GM21529 (cell line): ENCODE measurements around the gene LHX1.

Experiments used
- ATAC-seq: cut with Tn5 transposase; IDR thresholded peaks from one replicate; pipeline ENCODE4 v1.9.1; 2021; ENCODE audit not compliant: unreplicated experiment

The LHX1 gene

DNA sequence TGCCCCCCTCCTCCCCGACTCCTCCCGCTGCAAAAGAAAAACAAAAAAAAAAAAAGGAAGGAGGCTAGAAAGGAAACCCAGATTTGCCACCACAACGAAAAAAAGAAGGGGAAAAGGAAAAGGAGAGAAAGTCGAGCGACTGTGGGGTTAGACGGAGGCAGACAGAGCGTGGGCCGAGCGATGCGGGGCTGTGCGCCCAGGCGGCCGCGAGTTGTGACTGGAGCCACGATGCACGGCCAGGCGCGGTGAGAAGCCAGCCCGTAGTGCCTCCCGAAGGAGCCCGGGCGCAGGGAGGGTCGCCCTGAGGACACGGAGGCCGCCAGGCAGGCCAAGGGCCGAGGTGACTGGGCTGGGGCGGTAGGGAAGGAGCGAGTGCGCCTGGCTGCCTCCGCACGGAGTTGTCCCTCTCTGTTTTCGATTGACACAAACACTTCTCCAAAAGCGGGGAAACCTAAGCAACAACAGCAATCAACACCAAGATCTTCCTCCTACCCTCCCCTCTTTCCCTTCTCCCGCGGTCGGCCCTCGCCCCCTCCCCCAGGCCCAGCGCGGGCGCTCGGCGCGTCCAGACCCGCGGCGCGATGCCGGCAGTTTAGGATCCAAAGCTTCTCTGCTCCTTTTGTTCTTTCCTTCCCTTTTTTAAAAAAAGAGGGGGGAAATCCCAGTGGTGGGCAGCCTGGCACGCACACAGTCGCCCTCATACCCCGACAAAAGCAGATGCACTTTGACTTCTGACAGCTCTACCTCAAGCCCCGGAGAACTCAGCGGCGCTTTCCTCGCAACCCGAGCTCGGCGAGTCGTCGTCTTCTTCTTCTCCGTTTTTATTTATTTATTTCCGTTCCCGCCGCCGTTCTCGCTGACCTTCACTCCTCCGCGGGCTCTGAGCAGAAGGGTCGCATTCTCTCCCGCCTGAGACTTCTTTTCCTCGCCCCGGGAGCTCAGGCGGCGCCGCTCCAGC, at the start of gene LHX1:
LHX1 (plus strand) TSS at position 475 of the 958 bp plus-strand sequence. CDS start 723 bp downstream, outside the sequence.
- no peak for ATAC-seq

DNA sequence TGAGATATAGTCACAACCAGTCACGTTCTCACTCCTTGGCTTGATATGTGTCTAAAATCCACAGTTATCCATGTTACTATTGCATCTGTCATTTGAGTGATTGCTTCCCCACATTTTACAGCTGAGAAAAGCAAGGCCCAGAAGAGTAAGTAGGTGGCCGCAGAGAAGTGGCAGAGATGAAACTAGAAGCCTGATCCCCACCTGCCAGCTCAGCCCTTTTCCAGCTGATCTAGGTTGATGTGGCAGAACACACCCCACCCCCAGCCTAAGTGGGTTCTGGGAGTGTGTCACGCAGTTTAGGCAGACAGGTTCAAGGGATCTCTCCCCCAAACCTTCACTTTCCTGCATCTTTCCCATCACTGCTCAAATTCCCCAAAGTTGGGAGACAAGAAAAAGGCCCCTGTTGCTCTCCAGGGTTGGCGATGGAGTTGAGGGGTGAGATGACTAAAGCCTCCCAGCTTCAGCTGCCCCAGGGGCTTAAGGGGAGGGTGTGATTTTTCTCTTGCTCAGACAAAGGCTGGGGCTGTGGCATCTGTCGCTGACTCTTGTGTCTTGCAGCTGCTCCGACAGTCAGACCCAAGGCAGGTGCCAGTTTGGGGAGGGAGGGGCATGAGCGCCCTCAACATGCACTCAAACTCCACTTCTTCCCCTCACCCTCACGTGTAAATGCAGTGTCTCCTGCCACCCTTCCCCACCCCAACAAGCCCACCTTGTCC, 48.9 kb upstream of the LHX1 start:
- ATAC-seq, result no peak

DNA sequence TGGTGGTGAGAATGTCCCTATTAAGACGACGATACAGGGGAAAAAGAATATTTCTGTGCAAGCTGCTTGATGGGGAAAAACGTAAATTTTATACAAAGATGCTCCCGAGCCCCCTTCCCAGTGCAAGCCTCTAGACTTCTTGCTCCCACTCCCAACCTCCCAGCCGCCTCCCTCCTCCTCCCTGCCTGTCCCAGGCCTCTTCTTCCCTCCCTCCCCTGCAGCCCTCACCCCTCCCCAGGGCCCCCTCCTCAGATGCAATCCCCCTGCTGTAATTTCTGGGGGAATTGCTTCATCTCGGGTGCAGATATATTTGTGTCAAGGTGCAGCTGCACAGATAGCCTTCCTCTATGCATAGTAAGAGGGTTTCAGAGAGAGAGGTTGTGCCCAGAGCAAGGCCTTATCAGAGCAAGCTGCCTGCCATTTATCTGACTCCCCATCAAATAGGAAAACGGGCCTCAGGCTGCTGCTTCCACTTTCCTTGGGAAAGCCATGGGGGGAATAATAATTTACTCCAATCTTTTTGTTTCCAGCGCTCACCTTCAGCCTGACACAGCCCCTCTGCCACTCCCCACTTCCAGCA, 47.4 kb upstream of the LHX1 start:
- no peak for ATAC-seq

DNA sequence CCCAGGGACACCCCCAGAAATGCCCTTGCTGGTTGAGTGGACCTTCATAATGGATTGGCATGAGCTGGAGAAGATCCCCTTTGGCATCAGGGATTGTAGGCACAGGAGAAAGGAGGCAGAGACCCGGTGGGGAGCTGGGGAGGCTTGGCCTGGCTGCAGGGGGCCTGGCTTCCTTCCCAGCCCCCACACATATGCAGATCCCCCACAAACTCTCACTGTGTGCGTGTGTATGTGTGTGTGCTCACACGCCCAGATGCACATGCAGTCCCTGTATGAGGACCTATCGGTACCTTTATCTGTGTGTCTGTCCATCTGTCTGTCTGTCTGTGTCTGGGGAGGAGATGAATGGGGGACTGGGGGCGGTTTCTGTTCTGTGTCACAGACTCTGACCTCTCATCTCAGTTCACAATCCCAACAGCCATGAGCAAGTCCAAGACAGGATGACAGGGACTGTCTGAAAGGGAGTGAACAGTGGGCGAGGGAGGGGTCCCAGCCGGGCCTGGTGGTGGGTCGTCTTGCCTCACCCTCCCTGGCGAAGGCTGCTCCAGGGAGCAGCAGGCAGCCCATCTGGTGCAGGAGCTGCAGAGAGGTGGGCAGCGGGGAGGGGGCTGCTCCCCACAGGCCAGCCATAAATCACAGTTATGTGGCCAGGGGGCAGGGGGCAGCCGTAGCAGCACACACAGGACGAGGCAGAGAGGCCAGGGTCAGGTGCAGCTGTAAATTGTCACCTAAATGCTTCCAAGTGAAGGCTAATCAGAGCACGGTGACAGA, 46.7 kb upstream of the LHX1 start:
- no peak for ATAC-seq

DNA sequence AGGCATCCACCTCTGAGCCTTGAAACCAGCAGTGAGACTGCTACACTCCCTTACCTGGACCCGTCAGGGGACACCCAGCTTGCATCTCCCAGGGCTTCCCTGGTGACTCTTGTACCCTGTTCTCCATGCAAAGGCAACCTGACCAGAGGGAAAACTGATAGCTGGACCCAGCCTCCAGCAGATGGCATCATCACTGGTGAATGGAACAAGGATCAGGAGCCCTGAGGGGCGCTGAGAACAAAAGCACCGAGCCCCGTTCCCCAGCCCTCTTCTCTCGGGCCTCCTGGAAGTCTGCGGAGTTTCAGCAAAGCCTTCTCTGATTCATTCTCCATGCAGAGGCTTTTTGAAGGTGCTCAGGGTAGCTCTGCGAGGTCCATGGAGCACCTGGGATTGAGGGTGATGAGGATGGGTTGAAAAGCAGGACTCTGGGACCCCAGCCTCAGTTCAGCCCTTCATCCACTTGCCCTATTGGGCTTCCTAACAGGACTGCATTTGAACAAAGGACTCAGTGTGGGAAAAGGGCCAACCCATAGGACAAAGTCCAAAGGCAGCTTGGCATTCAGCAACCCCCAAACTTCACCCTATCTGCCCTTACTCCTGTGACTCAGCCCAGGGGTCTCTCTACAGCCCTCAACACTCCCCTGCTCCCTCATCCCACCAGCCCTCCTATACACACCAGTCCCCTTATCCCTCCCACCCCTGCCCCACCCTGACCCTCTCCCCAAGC, 45.0 kb upstream of the LHX1 start:
- ATAC-seq, result no peak

DNA sequence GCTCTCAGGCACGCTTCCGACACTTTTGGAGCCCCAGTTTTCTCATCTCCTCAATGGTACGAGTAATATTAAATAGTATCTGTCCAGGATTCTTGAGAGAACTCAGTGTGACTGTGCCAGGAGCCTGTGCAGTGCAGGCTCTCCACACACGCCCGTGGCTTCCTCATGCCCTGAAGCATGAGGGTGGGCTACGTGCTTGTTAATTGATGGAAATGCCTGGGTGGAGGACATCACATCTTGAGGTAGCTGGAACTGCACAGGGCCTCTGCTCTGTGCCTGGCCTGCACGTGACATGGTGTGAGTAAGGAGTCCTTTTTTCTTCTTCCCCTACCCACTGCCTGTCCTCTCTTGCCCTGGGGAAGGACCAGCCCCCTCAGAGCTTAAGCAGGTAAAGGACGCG, 43.1 kb upstream of the LHX1 start:
- ATAC-seq, result no peak

DNA sequence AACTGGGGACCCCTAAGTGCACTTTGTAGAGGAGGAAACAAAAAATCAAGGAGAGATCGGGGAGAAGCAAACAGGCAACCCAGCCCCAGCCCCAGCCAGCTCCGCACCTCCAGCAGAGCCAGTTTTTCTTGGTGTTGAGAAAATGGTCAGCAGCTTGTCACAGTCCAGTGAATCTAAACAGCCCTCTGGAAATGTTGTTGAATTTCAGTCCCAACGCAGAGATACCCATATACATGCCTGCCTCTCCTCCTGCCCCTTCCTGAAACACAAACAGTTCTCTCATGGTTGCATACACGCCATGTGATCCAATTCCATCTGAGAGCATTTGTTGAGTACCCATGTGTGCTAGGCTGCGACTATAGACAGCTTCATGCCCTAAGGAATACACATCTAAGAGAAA, 42.4 kb upstream of the LHX1 start:
- no peak for ATAC-seq

DNA sequence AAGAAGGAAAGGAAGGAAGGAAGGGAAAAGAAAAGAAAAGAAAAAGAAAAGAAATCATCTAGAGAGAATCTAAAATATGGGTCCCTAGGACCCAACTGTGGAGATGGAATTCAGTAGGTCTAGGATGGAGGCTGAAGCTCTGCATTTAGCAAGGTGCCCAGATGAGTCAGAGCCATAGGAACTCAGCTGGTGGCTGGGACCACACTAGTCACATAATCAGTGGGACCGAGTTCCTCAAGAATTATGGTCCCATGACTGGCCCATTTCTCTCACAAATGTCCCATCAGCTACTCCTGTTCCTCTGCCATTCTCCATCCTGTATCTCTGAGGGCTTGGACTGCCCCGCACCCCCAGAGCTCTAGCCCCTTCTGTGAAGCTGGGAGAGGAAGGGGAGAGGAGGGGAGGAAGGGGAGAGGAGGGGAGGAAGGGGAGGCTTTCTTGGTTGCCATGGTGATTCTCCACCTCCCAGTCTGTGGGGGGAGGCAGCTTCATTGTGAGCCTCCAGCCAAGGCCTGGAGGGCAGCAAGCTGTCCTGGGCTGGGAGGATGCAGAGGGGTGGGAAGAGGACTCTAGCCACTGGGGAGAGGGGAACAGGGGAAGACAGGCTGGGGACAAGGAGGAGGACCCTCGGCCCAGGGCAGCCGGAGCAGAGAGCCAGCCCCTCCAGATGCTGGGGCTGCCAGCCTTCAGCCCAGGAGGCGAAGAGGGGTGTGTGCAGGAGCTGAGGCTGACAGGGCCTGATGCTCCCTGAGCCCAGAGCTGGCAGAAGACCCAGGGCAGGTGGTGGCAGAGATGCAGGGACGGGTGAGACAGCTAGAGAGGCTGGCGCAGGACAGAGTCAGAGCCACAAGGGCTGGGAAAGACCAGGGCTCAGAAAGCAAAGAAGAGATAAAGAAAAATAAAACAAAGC, 37.8 kb upstream of the LHX1 start:
- no peak for ATAC-seq

DNA sequence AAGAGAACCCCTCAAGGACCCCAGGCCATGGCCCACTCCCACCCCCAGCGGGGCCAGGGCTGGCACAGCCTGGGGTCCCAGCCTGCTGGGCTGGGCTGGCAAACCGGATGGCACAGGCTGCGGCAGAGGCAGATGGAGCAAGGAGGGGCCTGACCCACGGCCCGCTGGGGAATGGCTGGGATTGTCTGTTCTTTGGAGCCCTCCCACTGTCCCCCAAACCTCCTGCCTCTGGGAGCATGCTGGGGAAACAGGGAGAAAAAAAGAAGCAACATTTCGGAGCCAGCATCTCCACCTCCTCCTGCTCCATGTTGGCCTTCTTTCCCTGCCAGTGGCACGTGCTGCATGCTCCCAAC, 37.1 kb upstream of the LHX1 start:
- ATAC-seq, result no peak

DNA sequence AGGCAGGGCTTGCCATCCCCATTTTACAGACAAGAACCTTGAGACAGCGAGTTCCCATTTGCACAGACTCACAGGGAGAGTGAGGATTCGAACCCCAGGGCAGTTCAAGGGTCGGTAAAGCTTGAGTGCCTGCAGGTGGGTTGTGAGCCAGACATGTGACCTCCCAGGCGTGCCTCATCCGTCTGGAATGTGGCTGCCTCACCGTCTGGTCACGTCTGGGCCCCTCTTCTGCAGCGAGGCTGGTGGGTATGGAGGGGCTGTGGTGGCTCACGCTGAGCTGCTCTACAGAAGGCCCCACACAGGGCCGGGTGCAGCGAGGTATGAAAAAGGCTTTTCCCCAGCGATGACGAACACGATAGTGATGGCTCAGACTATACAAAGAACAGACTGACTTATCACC, 35.8 kb upstream of the LHX1 start:
- no peak for ATAC-seq

DNA sequence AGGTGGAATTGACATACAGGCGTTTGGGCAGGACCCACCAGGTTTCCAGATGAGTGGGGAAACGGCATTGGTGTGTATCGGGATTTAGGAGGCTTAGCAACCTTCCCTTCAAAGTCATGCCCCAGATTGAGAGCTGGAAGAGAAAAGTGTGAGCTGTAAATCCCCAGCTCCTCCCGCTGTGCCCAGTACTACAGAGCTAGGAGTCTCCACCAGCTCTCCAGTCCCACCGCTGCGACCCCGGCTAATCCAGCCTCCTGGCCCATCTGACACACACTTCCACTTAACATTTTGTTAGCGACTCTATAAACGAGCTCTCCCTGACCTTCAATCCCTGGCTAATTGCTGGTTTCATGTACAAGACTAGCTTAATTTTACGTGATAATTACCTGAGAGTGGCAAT, 29.9 kb upstream of the LHX1 start:
- no peak for ATAC-seq

DNA sequence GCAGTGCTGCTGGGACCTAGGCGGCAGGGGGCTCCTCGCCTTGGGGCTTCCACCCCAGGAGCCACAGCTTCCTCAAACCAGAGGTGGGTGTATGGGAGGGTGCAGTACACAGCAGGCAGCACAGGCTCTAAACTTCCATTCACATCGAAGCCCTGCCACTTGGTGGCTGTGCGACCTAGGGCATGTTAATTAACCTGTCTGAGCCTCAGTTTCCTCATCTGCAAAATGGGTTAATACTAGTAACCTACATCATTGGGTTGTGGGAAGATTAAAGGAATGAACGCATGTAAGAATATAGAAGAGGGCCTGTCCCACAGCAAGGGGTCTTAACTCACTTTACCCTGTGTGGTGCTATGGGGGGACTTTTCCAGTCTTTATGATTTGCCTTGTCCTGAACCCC, 26.8 kb upstream of the LHX1 start:
- no peak for ATAC-seq

DNA sequence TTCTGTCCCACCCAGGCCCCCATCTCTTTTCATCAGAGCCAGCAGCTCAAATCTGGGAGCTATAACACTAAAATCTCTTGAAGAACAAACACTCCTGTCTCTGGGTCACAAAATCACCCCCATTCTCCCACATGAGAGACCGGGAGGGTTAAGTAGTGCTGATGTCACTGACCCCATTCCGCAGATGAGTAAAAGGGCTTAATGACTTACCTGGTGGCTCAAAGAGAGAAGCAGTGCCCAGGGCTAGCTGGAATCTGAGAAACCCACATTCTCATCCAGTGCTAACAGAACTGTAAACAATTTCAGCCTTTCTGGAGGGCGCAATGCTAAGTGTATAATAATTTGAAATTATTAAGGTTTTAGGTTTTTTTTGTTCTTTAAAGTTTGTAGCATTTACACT, 26.3 kb upstream of the LHX1 start:
- ATAC-seq, result no peak

DNA sequence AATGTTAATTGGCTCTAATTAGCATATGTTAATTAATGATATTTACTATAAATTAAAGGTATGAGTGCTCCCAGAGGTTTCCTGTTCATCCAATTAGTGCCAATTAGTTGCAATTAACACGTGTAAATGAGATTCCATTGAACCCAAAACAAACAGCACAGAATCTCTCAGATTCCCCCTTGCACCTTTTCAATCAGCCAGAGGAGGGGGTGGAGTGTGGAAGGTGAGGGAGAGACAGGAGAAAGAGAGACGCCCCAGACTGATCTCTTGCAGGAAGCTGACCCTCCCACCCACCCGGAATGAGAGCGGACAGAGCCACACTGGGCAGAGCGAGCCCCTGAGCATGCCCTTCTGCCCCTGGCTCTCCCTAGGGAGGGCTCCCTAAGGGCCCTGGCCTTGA, 24.1 kb upstream of the LHX1 start:
- no peak for ATAC-seq

DNA sequence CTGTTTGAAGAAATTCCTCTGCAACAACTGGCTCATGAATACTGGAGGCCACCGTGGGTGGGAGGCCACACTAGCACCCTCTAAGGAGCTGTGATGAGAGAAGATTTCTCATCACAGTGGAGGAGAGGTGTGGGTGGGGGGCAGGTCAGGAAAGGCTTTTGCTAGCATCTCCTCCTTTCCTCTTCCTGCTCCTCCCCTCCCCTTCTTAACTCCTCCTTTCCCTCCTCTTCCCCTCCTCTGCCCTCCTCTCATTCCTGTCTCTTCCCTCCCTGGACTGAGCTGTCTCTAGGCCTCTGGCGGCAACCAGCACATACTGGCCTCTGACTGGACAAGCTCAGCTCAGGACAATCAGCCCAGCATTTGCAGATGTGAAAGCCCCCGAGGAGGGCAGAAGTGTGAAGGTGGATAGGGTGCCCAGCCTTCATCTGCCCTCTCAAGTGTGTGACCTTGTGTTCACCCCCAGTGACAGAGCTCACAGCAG, 19.0 kb upstream of the LHX1 start:
- ATAC-seq, result no peak

DNA sequence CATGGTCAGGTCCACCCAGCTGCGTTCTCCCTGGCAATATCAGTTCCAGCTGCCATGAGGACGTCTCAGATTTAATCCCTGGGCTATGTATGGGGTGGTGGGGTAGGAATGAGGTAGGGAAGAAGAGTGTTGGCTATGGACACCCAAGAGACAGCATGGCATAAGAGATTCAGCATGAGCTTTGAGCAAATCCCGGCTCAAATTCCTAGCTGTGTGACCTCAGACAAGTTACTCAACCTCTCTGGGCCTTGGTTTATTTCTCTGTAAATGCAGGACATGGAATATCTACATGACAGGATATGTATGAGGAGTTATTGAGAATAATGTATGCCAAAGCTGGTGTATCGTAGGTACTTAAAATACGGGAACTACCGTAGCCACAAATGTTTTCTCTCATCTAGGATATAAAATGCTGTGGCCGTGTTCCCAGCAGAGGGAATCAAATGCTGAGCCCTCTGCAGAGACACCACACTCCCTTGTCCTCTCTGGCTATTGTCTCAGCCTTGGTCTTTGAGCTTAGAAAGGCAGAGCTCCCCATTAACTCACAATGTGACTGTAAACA, 17.8 kb upstream of the LHX1 start:
- no peak for ATAC-seq

DNA sequence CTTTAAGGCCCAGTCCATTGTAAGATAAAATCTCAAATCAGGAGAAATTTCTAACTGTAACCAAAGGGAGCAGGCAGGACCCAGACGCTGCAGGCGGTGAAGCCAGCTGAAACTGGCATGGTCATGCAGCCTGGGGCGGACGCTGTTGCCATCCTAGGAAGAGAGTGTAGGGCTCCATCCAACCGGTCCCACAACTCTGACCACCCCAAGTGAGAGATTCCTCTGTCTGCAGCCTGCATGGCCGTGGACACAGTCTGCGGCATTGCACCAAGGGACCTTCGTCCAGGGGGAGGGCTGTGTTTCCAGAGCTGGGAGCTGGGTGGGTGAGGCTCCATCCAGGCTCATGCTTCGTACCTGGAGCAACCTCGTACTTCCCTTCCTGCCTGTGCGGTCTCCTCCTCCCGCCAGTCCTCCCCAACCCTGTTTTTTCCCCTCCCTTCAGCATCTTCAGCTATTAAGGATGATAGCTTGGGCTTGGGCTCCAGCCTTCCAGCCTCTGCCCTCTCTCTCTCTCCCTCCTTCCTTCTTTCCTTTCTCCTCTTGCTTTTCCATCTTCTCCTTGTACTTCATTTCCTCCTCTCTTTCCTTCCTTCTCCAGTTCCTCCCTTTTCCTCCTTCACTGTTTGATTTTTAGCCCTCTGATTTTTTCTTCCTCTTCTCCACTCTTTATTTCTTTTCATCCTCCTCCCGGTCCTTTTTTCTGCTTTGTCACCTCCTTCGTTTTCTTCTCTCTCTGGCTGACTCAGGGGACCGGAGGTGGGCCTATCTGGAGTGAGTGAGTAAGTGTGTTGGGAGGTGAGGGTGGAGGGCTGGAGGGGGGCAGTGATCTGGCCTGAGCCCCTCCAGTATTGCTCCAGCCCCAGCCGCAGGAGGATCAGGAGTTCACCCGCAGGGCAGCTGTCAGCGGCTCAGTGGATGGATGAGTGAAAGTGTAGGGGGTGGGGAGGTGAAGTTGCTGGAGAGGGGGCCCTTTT, 17.0 kb upstream of the LHX1 start:
- ATAC-seq, result no peak
